ENCODE measurements around the gene DGCR8.

Gene DGCR8

DNA sequence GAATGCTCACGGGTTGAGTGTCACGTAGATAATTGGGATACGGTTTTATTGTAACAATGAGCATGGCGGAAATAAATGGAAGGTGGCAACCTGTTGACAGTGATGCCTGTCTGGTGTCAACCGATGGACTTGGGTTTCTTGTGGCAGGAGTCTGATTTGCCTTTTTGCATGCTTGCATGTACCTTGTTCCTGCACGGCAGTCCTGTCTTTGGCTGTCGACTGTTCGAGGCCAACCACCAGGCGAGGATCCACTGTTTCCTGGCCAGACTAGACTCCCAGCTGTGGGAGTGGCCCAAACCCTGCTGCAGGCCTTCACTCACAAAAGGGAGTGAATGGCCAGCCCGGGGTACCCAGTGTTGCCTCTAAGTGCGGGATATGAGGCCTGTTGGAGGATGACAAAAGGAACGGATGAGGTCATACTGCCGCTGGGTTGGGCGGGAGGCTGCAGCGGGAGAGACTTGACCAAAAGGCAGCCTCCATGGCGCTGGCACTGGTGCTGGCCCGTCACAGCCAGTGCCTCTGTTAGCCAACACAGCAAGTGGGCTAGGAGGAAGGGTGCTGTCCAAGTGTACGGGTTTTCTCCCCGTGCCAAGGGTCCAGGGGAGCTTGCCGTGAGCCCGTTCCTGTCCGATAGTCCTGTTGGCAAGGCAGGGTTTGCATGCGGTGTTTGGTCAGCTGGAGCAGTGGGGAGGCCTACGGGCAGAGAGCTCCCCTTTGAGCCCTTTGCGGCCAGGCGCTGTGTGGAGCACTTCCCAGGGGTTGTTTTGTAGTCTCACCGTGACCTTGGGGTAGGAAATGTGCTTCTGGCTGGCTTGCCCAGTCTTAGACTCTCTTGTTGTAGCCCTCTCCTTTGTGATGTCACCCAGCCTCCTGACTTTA is 974 bp downstream of the DGCR8 start:
- TF ChIP-seq, protein P1, sequence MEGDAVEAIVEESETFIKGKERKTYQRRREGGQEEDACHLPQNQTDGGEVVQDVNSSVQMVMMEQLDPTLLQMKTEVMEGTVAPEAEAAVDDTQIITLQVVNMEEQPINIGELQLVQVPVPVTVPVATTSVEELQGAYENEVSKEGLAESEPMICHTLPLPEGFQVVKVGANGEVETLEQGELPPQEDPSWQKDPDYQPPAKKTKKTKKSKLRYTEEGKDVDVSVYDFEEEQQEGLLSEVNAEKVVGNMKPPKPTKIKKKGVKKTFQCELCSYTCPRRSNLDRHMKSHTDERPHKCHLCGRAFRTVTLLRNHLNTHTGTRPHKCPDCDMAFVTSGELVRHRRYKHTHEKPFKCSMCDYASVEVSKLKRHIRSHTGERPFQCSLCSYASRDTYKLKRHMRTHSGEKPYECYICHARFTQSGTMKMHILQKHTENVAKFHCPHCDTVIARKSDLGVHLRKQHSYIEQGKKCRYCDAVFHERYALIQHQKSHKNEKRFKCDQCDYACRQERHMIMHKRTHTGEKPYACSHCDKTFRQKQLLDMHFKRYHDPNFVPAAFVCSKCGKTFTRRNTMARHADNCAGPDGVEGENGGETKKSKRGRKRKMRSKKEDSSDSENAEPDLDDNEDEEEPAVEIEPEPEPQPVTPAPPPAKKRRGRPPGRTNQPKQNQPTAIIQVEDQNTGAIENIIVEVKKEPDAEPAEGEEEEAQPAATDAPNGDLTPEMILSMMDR (IDR thresholded peaks at IDR 0.05; ENCODE audit: borderline replicate concordance, control extremely low read depth, extremely low read depth, insufficient read depth, missing control alignments): no peak
- no peak for DNase-seq (ENCODE audit: low spot score)
- in situ Hi-C loops (cut with MboI; ENCODE audit: low sequenced_read_pairs, unreplicated experiment): no loop called here

DNA sequence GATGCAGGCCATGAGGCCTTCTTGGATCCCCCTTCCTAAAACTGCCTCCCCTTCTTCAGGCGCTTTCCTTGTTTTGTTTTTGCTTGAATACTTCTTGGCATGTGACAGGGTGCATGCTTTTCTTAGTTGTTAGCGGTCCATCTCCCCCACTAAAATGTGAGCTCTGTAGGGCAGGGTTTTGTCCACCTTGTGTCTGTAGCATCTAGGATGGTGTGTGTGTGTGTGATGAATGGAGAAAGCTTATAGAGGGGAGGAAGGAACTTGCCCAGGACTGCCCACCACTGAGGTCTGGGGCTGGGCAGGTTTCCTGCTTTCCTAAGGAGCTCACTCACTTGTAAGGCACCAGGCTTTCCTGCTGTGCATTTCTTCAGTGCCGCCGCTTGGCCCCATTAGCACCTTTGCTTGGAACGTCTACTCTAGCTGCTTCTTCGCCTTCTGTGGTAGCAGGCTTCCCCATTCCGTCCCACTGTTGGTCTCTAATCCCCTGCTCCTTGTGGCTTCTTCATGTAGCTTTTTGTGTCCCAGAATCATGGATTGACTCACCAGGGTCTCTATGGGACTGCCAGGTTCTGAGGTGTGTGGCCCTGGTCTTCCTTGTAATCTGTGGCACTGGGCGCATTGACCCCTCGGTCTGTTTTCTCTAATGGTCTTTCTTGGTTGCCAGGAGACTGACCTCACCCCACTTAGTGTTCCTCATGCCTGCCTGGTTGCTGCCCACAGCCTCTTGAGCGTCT is 3.3 kb downstream of the DGCR8 start:
- TF ChIP-seq, protein P1 (IDR thresholded peaks at IDR 0.05; ENCODE audit: borderline replicate concordance, control extremely low read depth, extremely low read depth, insufficient read depth, missing control alignments): no peak
- in situ Hi-C loops (cut with MboI; ENCODE audit: low sequenced_read_pairs, unreplicated experiment): no loop called here
- no peak for DNase-seq (ENCODE audit: low spot score)

DNA sequence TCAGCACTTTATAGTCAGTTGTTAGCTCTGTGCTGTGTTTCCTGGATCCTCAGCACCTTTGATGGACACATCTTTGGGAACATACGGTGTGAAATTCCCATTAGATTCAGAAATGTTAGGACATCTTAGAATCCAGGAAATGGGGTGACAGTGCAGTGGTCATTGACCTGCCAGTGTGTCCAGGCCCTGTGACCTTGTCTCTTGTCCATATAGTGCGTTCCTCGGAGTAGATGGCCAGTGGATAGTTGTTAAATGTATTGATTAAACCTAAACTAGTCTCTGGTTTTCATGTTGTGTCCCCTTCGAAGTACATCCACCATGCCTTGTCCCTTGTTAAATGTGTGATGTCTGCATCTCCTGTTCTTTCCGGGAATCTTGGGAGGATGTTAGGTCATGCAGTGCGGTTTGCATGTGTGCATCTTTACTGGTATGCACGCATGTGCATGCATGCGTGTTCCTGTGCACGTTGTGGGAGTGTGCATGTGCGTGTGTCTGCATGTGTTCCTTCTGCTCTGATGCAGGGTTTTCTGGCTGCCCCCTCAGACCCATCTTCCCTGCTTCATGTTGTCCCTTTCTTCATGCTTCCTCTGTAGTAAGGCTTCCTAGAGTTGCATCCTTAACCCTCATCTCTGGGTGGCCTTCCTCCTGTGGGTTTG is 4.0 kb downstream of the DGCR8 start:
- TF ChIP-seq, protein P1 (IDR thresholded peaks at IDR 0.05; ENCODE audit: borderline replicate concordance, control extremely low read depth, extremely low read depth, insufficient read depth, missing control alignments): no peak
- no peak for DNase-seq (ENCODE audit: low spot score)

DNA sequence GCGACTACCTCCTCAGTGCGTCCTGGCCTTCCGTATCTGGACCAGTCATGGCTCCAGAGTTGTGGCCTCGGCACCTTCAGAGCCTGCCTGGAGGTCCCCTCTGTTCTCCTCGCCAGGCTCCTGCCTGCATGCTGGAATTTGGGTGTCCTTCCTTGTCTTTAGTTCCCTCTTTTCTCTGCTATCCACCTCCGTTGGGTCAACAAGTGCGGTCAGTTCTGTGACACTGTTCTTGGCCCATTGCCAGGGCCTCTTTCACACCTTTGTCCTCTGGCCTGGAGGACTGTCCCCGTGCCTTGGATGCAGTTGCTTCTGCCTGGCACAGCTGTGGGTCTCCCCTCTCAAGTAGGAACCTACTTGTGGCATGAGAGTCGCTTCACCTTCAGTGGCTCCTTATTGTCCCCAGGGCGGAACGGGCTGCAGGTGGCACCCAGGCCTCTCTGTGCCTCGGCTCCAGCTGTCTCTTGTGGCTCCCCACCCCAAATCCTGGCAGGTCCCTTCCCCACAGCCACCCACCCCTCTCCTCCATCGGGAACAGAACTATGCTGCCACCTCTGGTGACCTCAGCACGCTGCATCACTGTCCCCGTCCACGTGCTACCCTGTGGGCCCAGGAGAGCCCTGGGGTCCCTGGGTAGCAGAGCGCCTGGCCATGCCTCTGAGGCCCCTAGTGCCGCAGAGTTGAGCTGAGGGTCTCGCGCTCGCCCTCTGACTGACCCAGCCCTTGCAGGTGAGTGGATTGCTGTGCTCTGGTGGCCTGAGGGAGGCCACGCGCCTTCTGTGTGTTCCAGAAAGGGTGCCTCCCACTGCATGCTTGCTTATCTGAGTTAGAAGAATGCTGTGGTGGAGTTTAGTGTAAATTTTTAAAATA is 4.7 kb downstream of the DGCR8 start:
- TF ChIP-seq, protein P1 (IDR thresholded peaks at IDR 0.05; ENCODE audit: borderline replicate concordance, control extremely low read depth, extremely low read depth, insufficient read depth, missing control alignments): no peak
- no peak for DNase-seq (ENCODE audit: low spot score)
- in situ Hi-C loops (cut with MboI; ENCODE audit: low sequenced_read_pairs, unreplicated experiment): no loop called here

More for the DNA sequence above, 4.0 kb downstream of the DGCR8 start:
- in situ Hi-C loops (cut with MboI; ENCODE audit: low sequenced_read_pairs, unreplicated experiment): no loop called here

DNA sequence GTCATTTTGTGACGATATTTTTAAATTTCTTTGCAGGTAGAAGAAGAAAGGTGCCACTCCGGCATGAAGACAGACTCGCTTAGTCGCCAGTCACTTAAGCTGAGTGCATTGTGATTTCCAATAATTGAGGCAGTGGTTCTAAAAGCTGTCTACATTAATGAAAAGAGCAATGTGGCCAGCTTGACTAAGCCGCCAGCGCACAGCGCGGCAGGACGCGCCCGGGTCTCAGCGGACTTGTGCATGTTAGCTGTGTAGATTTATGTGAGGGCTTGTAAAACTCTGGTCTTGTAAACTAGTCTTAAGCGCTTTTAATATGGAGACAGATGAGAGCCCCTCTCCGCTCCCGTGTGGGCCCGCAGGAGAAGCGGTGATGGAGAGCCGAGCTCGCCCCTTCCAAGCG is 5.6 kb downstream of the DGCR8 start:
- in situ Hi-C loops (cut with MboI; ENCODE audit: low sequenced_read_pairs, unreplicated experiment): no loop called here
- TF ChIP-seq, protein P1 (IDR thresholded peaks at IDR 0.05; ENCODE audit: borderline replicate concordance, control extremely low read depth, extremely low read depth, insufficient read depth, missing control alignments): no peak
- DNase-seq (ENCODE audit: low spot score): no peak
